ENCODE results near the gene TRMT1L.

The TRMT1L gene

GRCh38 chr1:185151215-185151614 lies 5.5 kb downstream of the TRMT1L start:
- Mint-ChIP-seq H3K27ac (no peak overlapping the region), H3K9me3 (no peaks in the 10 kb centered on the region), H3K4me1 (peaks cover 40% of the 10 kb centered on the region), H3K36me3 (peaks cover 23% of the 10 kb centered on the region), H3K4me3 (no peak overlapping the region), H3K27me3 (no peaks in the 10 kb centered on the region)

- Mint-ChIP-seq H3K27ac (no peak overlapping the region), H3K4me3 (no peak overlapping the region)
Observed at GRCh38 chr1:185144233-185144632, 12.5 kb downstream of the TRMT1L start.

GRCh38 chr1:185139246-185139645 lies 17.5 kb downstream of the TRMT1L start:
- H3K27ac Mint-ChIP-seq, result no peak overlapping the region
- H3K9me3 Mint-ChIP-seq, result no peaks in the 10 kb centered on the region
- no peaks in the 10 kb centered on the region for H3K27me3 Mint-ChIP-seq
- no peak overlapping the region for H3K4me3 Mint-ChIP-seq
- H3K36me3 Mint-ChIP-seq, result peaks cover 18% of the 10 kb centered on the region
- H3K4me1 Mint-ChIP-seq, result no peaks in the 10 kb centered on the region

More at GRCh38 chr1:185144233-185144632, 12.5 kb downstream of the TRMT1L start:
- Mint-ChIP-seq H3K36me3 (peaks cover 21% of the 10 kb centered on the region), H3K27me3 (no peaks in the 10 kb centered on the region), H3K9me3 (no peaks in the 10 kb centered on the region), H3K4me1 (no peaks in the 10 kb centered on the region)

GRCh38 chr1:185137896-185138545 lies 18.7 kb downstream of the TRMT1L start:
- H3K4me1 Mint-ChIP-seq, result no peaks in the 10 kb centered on the region
- peaks cover 26% of the 10 kb centered on the region for H3K36me3 Mint-ChIP-seq
- H3K9me3 Mint-ChIP-seq, result no peaks in the 10 kb centered on the region
- H3K4me3 Mint-ChIP-seq, result no peak overlapping the region
- H3K27me3 Mint-ChIP-seq, result no peaks in the 10 kb centered on the region
- no peak overlapping the region for H3K27ac Mint-ChIP-seq

GRCh38 chr1:185132534-185132933 lies 24.2 kb downstream of the TRMT1L start:
- H3K4me3 Mint-ChIP-seq, result no peak overlapping the region

GRCh38 chr1:185129708-185130107 lies 27.0 kb downstream of the TRMT1L start:
- no peak overlapping the region for H3K4me3 Mint-ChIP-seq
- H3K9me3 Mint-ChIP-seq, result peaks cover 5% of the 10 kb centered on the region
- H3K36me3 Mint-ChIP-seq, result peaks cover 38% of the 10 kb centered on the region
- no peaks in the 10 kb centered on the region for H3K4me1 Mint-ChIP-seq
- H3K27ac Mint-ChIP-seq, result no peak overlapping the region
- no peaks in the 10 kb centered on the region for H3K27me3 Mint-ChIP-seq

More at GRCh38 chr1:185132534-185132933, 24.2 kb downstream of the TRMT1L start:
- peaks cover 5% of the 10 kb centered on the region for H3K9me3 Mint-ChIP-seq
- no peaks in the 10 kb centered on the region for H3K27me3 Mint-ChIP-seq
- H3K4me1 Mint-ChIP-seq, result no peaks in the 10 kb centered on the region
- no peak overlapping the region for H3K27ac Mint-ChIP-seq
- peaks cover 40% of the 10 kb centered on the region for H3K36me3 Mint-ChIP-seq

- Mint-ChIP-seq H3K36me3 (peaks cover 18% of the 10 kb centered on the region), H3K4me1 (no peaks in the 10 kb centered on the region), H3K27ac (no peak overlapping the region), H3K4me3 (no peak overlapping the region), H3K9me3 (peaks cover 5% of the 10 kb centered on the region), H3K27me3 (no peaks in the 10 kb centered on the region)
Observed at GRCh38 chr1:185112356-185112755, 44.4 kb downstream of the TRMT1L start.

DNA sequence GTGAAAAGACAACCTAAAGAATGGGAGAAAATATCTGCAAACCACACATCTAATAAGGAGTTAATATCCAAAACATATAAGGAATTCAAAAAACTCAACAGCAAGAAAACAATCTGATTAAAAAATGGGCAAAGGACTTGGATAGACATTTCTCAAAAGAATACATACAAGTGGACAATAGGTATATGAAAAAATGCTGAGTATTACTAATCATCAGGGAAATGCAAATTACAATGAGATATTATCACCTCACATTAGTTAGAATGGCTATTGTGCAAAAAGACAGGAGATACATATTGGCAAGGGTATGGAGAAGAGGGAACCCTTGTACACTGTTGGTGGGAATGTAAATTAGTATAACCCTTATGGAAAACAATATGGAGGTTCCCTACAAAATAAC lies 44.9 kb downstream of the TRMT1L start:
- Mint-ChIP-seq H3K27me3 (no peaks in the 10 kb centered on the region), H3K27ac (no peak overlapping the region), H3K4me1 (no peaks in the 10 kb centered on the region), H3K9me3 (peaks cover 5% of the 10 kb centered on the region), H3K36me3 (peaks cover 18% of the 10 kb centered on the region), H3K4me3 (no peak overlapping the region)

- H3K4me1 Mint-ChIP-seq, result no peaks in the 10 kb centered on the region
- H3K36me3 Mint-ChIP-seq, result peaks cover 13% of the 10 kb centered on the region
- H3K27ac Mint-ChIP-seq, result no peak overlapping the region
- H3K4me3 Mint-ChIP-seq, result no peak overlapping the region
- H3K27me3 Mint-ChIP-seq, result no peaks in the 10 kb centered on the region
- H3K9me3 Mint-ChIP-seq, result peaks cover 5% of the 10 kb centered on the region
Observed at GRCh38 chr1:185110145-185110544, 46.6 kb downstream of the TRMT1L start.

- Mint-ChIP-seq H3K27ac (no peak overlapping the region), H3K9me3 (peaks cover 5% of the 10 kb centered on the region), H3K36me3 (peaks cover 15% of the 10 kb centered on the region), H3K4me3 (no peak overlapping the region), H3K27me3 (no peaks in the 10 kb centered on the region), H3K4me1 (no peaks in the 10 kb centered on the region)
Observed at GRCh38 chr1:185108321-185108720, 48.4 kb downstream of the TRMT1L start.

DNA sequence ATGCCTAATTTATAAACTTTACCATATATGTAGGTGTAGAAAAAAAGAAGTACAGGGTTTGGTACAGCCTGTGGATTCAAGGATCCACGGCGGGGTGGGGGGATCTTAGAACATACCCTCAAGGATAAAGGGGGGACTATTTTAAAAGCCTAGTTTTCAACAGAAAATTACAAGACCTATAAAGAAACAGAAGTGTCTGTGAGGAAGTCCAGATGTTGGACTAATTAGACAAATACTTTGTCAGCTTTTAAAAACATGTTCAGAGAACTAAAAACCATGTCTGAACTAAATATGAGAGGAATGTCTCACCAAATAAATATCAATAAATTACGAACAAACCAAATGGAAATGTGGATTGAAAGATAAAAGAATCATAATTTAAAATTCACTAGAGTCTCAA lies 51.6 kb downstream of the TRMT1L start:
- Mint-ChIP-seq H3K27ac (no peak overlapping the region), H3K4me1 (no peaks in the 10 kb centered on the region), H3K9me3 (no peaks in the 10 kb centered on the region), H3K27me3 (no peaks in the 10 kb centered on the region), H3K36me3 (peaks cover 22% of the 10 kb centered on the region), H3K4me3 (no peak overlapping the region)

- no peak overlapping the region for H3K4me3 Mint-ChIP-seq
- no peaks in the 10 kb centered on the region for H3K9me3 Mint-ChIP-seq
- H3K27me3 Mint-ChIP-seq, result no peaks in the 10 kb centered on the region
- H3K36me3 Mint-ChIP-seq, result peaks cover 23% of the 10 kb centered on the region
- no peaks in the 10 kb centered on the region for H3K4me1 Mint-ChIP-seq
- H3K27ac Mint-ChIP-seq, result no peak overlapping the region
Observed at GRCh38 chr1:185104083-185104482, 52.7 kb downstream of the TRMT1L start.

- Mint-ChIP-seq H3K27ac (no peak overlapping the region), H3K4me1 (no peaks in the 10 kb centered on the region), H3K27me3 (no peaks in the 10 kb centered on the region), H3K9me3 (no peaks in the 10 kb centered on the region), H3K4me3 (no peak overlapping the region), H3K36me3 (peaks cover 33% of the 10 kb centered on the region)
Observed at GRCh38 chr1:185096531-185096930, 60.2 kb downstream of the TRMT1L start.

DNA sequence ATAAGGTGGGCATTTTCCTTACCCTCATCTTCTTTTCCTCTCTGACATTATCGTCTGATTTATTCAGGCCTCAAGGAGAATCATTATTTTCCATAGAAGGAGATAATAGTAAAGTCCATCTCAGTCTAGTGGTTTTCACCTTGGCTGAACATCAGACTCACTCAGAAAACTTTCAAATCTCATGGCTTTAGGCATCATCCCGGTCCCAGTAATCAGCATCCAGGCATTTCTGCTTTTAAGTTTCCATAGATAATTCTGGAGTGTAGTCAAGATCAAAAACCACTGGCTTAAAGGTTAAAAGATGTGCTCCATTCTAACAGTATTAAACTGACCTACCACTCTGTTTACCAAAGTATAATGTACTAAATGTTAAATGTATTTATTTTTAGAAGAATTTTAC lies 62.0 kb downstream of the TRMT1L start:
- Mint-ChIP-seq H3K9me3 (no peaks in the 10 kb centered on the region), H3K36me3 (peaks cover 25% of the 10 kb centered on the region), H3K27ac (no peak overlapping the region), H3K27me3 (no peaks in the 10 kb centered on the region), H3K4me3 (no peak overlapping the region), H3K4me1 (no peaks in the 10 kb centered on the region)

DNA sequence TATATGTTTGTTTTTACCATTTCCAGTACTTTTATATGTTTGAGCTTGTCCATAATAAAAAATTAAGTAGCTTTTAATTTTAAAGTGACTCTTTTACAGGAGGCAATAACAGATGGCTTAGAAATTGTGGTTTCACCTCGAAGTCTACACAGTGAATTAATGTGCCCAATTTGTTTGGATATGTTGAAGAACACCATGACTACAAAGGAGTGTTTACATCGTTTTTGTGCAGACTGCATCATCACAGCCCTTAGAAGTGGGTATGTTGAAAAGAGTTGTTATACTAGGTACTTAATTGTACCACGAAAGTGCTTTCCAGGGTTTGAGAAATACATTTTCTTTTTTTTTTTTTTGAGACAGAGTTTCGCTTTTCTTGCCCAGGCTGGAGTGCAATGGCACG lies 65.3 kb downstream of the TRMT1L start:
- Mint-ChIP-seq H3K4me1 (peaks cover under 1% of the 10 kb centered on the region), H3K4me3 (no peak overlapping the region), H3K36me3 (peaks cover 34% of the 10 kb centered on the region), H3K27me3 (no peaks in the 10 kb centered on the region), H3K9me3 (no peaks in the 10 kb centered on the region), H3K27ac (no peak overlapping the region)

DNA sequence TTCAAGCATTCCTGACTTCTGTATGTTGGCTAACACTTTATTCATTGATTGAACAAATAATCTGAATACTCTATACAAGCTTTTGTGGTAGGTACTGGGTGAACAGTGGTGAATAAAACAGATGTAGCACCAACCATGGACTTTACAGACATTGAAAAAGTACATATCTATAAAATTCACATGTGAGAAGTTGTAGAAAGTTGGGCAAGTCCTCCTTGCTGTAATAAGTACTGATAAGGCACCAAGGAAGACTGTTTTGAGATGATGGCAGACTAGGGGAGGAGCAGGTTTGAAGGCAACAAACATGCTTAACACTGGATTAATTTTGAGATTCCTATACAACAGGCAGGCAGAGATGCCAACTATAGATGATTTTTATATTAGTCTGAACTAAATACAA lies 69.0 kb downstream of the TRMT1L start:
- no peaks in the 10 kb centered on the region for H3K27me3 Mint-ChIP-seq
- H3K4me1 Mint-ChIP-seq, result peaks cover 25% of the 10 kb centered on the region
- no peak overlapping the region for H3K27ac Mint-ChIP-seq
- H3K36me3 Mint-ChIP-seq, result peaks cover 27% of the 10 kb centered on the region
- H3K4me3 Mint-ChIP-seq, result no peak overlapping the region
- H3K9me3 Mint-ChIP-seq, result no peaks in the 10 kb centered on the region

DNA sequence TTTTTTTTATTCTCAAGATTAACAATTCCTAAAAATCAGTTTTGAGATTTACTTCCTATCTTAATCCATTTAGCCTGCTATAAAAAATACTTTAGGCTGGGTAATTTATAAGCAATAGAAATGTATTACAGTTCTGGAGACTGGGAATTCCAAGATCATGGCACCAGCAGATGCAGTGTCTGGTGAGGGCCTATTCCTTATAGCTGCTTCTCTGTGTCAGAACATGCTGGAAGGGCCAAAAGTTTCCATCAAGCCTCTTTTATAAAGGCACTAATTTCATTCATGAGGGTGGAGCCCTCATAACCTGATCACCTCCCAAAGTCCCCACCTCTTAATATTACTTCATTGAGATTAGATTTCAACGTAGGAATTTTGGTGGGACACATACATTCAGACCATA lies 69.7 kb downstream of the TRMT1L start:
- H3K36me3 Mint-ChIP-seq, result peaks cover 27% of the 10 kb centered on the region
- no peaks in the 10 kb centered on the region for H3K9me3 Mint-ChIP-seq
- peaks cover 25% of the 10 kb centered on the region for H3K4me1 Mint-ChIP-seq
- H3K4me3 Mint-ChIP-seq, result no peak overlapping the region
- H3K27ac Mint-ChIP-seq, result no peak overlapping the region
- no peaks in the 10 kb centered on the region for H3K27me3 Mint-ChIP-seq

All from activated naive CD4-positive, alpha-beta T cell treated with anti-CD3 and anti-CD28 coated beads, Interleukin-2, amount 50 U/mL, for 24 hours (primary cell).